CD4-positive, alpha-beta T cell (primary cell): Measurements from ENCODE around the gene RFNG. TPM values are rescaled to one million over a fixed set of nuclear protein-coding genes. Genes with fewer than 3 reads are reported as not detected.
A peak's percentile ranks its signal among the peaks of the same experiment; 100 is the strongest.

Source experiments
- ATAC-seq: fragments of 200-7000 bp; cut with Tn5 transposase; one replicate; pipeline ENCODE4 v1.10.0; 2022; ENCODE audit warnings: mild to moderate bottlenecking; ENCODE audit not compliant: poor library complexity
- CTCF ChIA-PET: fragments of 350-600 bp; sonication (Branson Sonifier 250); formaldehyde crosslinking; loops from one replicate; lab custom pipeline; 2021; ENCODE audit warnings: antibody characterized with exemption, inconsistent platforms; lab: Charles Lee
- POLR2A ChIA-PET: fragments of 350-600 bp; sonication (Branson Sonifier 250); formaldehyde crosslinking; loops from one replicate; lab custom pipeline; 2021; ENCODE audit warnings: antibody characterized with exemption, inconsistent platforms; lab: Charles Lee
- DNase-seq, 14 experiments: peaks; one replicate each; pipeline ENCODE4 v3.0.0-alpha.2; 2013 to 2020; ENCODE audit warnings: mixed read lengths in 2 of 14
- H3K27ac ChIP-seq, 2 donors: one replicate each; pipeline versions ENCODE4 v1.5.1 to v1.7.0; 2013; ENCODE audit warnings: low read length in 2 of 2, low read depth in 1 of 2, mild to moderate bottlenecking in 1 of 2
- H3K27me3 ChIP-seq, 2 experiments: 1 replicate in 1 of 2; 2 replicates in 1 of 2; pipeline versions ENCODE4 v1.6.1 to v1.7.0; 2013; ENCODE audit warnings: low read length in 2 of 2, control low read depth in 1 of 2, mild to moderate bottlenecking in 1 of 2, moderate library complexity in 1 of 2; ENCODE audit not compliant: insufficient read depth in 2 of 2, control insufficient read depth in 1 of 2
- H3K36me3 ChIP-seq: one replicate; pipeline ENCODE4 v1.6.1; 2013; ENCODE audit warnings: low read length, control low read depth; ENCODE audit not compliant: insufficient read depth
- H3K4me1 ChIP-seq: one replicate; pipeline ENCODE4 v1.6.1; 2013; ENCODE audit warnings: low read length, control low read depth; ENCODE audit not compliant: insufficient read depth
- H3K4me3 ChIP-seq: one replicate; pipeline ENCODE4 v1.5.1; 2013; ENCODE audit warnings: mild to moderate bottlenecking, low read length, moderate library complexity
- H3K9me3 ChIP-seq, 2 experiments: 1 replicate in 1 of 2; 2 replicates in 1 of 2; pipeline versions ENCODE4 v1.6.1 to v1.7.0; 2013; ENCODE audit warnings: low read length in 2 of 2, mild to moderate bottlenecking in 2 of 2, control low read depth in 1 of 2, moderate library complexity in 1 of 2; ENCODE audit not compliant: control insufficient read depth in 1 of 2, insufficient read depth in 1 of 2
- H3K27ac Mint-ChIP-seq: one replicate; pipeline ENCODE4 v1.8.0; 2020; ENCODE audit warnings: mixed read lengths
- H3K27me3 Mint-ChIP-seq: one replicate; pipeline ENCODE4 v1.8.0; 2021; ENCODE audit warnings: mixed read lengths
- H3K36me3 Mint-ChIP-seq: one replicate; pipeline ENCODE4 v1.8.0; 2021; ENCODE audit warnings: low read depth, mixed read lengths
- H3K4me1 Mint-ChIP-seq: one replicate; pipeline ENCODE4 v1.8.0; 2021; ENCODE audit warnings: low read depth, mixed read lengths
- H3K4me3 Mint-ChIP-seq: one replicate; pipeline ENCODE4 v1.8.0; 2020; ENCODE audit warnings: mild to moderate bottlenecking, mixed read lengths
- H3K9me3 Mint-ChIP-seq: one replicate; pipeline ENCODE4 v1.8.0; 2020; ENCODE audit warnings: mixed read lengths
- CTCF ChIP-seq: fragments of 200-600 bp; IDR thresholded peaks from one replicate; pipeline ENCODE4 v1.8.0; 2022; ENCODE audit warnings: antibody characterized with exemption, mild to moderate bottlenecking
- intact Hi-C, 2 experiments: fragments of 100-400 bp; cut with DNase I in 1 of 2; cut with micrococcal nuclease in 1 of 2; formaldehyde crosslinking; loops; one replicate each; pipeline versions ENCODE4 v1.15.1 to v1.9.0; 2023 to 2025; cut with DNase I, micrococcal nuclease
- total RNA-seq, 174 experiments: library from RNA in 2 of 174; stranded (reverse) in 2 of 174; gene quantifications; one replicate each; pipeline ENCODE4 v1.2.3 and lab custom pipeline; 2021 to 2026

Gene RFNG
- total RNA-seq, 2 experiments from 2014 or later, result 28.1 to 31.2 TPM

DNA sequence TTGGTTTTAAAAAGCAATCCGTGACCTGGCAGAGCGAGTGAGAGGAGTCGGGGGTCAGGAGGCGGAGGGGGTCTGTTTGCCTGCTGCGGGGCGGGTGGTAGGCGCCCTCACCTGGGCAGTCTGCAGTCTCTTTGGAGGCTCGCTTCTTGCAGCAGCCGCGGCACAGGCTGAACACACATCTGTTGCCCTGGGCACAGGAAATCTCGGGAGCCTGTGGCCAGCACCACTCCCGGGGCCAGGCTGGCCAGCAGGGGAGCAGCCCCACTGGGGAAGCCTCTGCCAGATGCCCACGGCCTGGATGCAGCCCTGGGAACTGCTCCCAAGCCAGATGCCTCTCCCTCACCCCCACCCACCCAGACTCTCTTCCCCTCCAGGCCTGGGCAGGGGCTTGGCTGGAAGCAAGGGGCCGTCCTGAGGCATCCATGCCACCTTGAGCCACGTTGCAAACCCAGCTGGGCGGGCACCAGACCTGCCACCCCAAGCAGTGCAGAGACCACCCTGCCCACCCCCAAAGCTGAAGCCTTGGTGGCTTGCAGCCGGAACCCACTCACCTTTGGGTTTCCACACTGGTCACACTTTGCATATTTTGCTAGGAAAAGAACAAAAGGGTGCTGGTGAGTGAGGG lies 6.7 kb upstream of the RFNG start:
- intact Hi-C loops, result no loop called here
- peaks cover 13% of the 10 kb centered on the region for H3K4me1 ChIP-seq
- H3K4me3 Mint-ChIP-seq, result peak overlapping the region; percentile 20

GRCh38 chr17:82056729-82057621 lies 5.4 kb upstream of the RFNG start:
- H3K4me3 Mint-ChIP-seq, result peak overlapping the region; percentile 11
- ChIA-PET POLR2A (interaction anchor here (1.4 kb wide), 1 partner anchor 20 kb away, joined by 8 read pairs; the partner anchor contains the start of gene DCXR), CTCF (no interaction called here)
- no peak for DNase-seq
- H3K9me3 Mint-ChIP-seq, result no peaks in the 10 kb centered on the region
- Histone ChIP-seq H3K27me3 (no peaks in the 10 kb centered on the region), H3K4me3 (no peak overlapping the region), H3K36me3 (peaks cover 78% of the 10 kb centered on the region), H3K4me1 (peaks cover 24% of the 10 kb centered on the region), H3K27ac (no peak overlapping the region), H3K9me3 (no peaks in the 10 kb centered on the region)
- intact Hi-C loops, result no loop called here
- peaks cover 27% of the 10 kb centered on the region for H3K36me3 Mint-ChIP-seq
- H3K27me3 Mint-ChIP-seq, result no peaks in the 10 kb centered on the region
- ATAC-seq, result no peak
- no peaks in the 10 kb centered on the region for H3K4me1 Mint-ChIP-seq
- no peak for TF ChIP-seq CTCF
- no peak overlapping the region for H3K27ac Mint-ChIP-seq

More for the DNA sequence above, 6.7 kb upstream of the RFNG start:
- ChIA-PET CTCF (no interaction called here), POLR2A (no interaction called here)
- Mint-ChIP-seq H3K27me3 (no peaks in the 10 kb centered on the region), H3K36me3 (peaks cover 27% of the 10 kb centered on the region), H3K9me3 (no peaks in the 10 kb centered on the region), H3K27ac (no peak overlapping the region), H3K4me1 (no peaks in the 10 kb centered on the region)
- DNase-seq (no peak), ATAC-seq (no peak)
- Histone ChIP-seq H3K36me3 (peaks cover 86% of the 10 kb centered on the region), H3K27me3 (no peaks in the 10 kb centered on the region), H3K27ac (no peak overlapping the region), H3K9me3 (no peaks in the 10 kb centered on the region), H3K4me3 (no peak overlapping the region)
- TF ChIP-seq CTCF, result no peak

- Histone ChIP-seq H3K4me3 (no peak overlapping the region), H3K4me1 (peaks cover 24% of the 10 kb centered on the region), H3K27me3 (no peaks in the 10 kb centered on the region), H3K27ac (no peak overlapping the region), H3K9me3 (no peaks in the 10 kb centered on the region), H3K36me3 (peaks cover 72% of the 10 kb centered on the region)
- ChIA-PET CTCF (no interaction called here), POLR2A (interaction anchor here (1.4 kb wide), 1 partner anchor 19 kb away, joined by 8 read pairs; the partner anchor contains the start of gene DCXR)
- Mint-ChIP-seq H3K4me3 (peak overlapping the region; percentile 51), H3K36me3 (peaks cover 27% of the 10 kb centered on the region), H3K27ac (no peak overlapping the region), H3K27me3 (no peaks in the 10 kb centered on the region), H3K4me1 (no peaks in the 10 kb centered on the region), H3K9me3 (no peaks in the 10 kb centered on the region)
- no peak for TF ChIP-seq CTCF
- intact Hi-C loops, result no loop called here
- ATAC-seq (no peak), DNase-seq (peak in 1 of 14 experiments; percentile 0)
Measured at GRCh38 chr17:82055965-82056728, 4.5 kb upstream of the RFNG start.
